Pancreas (tissue), 10 donors: ENCODE results near the gene CPED1. TPM values are rescaled to one million over a fixed set of nuclear protein-coding genes. Genes with fewer than 3 reads are reported as not detected.
"Not testable (repeated sequence)": the region's sequence is repeated elsewhere in the genome, so short reads cannot be mapped to it uniquely, and the experiment has no call there.

ENCODE experiments used
- ATAC-seq, 4 donors: fragments of 200-7000 bp; cut with Tn5 transposase; one replicate each; pipeline versions ENCODE4 v1.8.0 to v1.9.1; 2020; ENCODE audit warnings: mild to moderate bottlenecking in 4 of 4, moderate library complexity in 4 of 4
- DNase-seq, 6 donors: peaks; one replicate each; pipeline ENCODE4 v3.0.0-alpha.2; 2020
- FAIRE-seq: peaks from 2 replicates; lab custom pipeline; 2012; peaks lifted over from hg19 to GRCh38; lab: Jason Lieb, UNC
- H3K27ac ChIP-seq, 4 donors: fragments of 200-600 bp; sonication (generic); 1 replicate in 3 of 4; 2 replicates in 1 of 4; pipeline versions ENCODE4 v1.5.0 to v1.8.0; 2020
- H3K27me3 ChIP-seq, 4 donors: fragments of 200-600 bp; one replicate each; pipeline ENCODE4 v1.8.0; 2021
- H3K36me3 ChIP-seq, 3 donors: fragments of 200-600 bp; sonication (generic) in 1 of 3; one replicate each; pipeline versions ENCODE4 v1.5.0 to v1.8.0; 2020 to 2021
- H3K4me1 ChIP-seq, 3 donors: fragments of 200-600 bp; one replicate each; pipeline ENCODE4 v1.8.0; 2021
- H3K4me3 ChIP-seq, 4 donors: fragments of 200-600 bp; sonication (generic) in 2 of 4; one replicate each; pipeline versions ENCODE4 v1.5.0 to v1.8.0; 2020 to 2021
- H3K9me3 ChIP-seq, 4 donors: fragments of 200-600 bp; one replicate each; pipeline ENCODE4 v1.8.0; 2021
- CTCF ChIP-seq, 4 donors: fragments of 200-600 bp; sonication (generic) in 3 of 4; IDR thresholded peaks; one replicate each; pipeline versions ENCODE4 v1.5.0 to v1.8.0; 2021; ENCODE audit warnings: antibody characterized with exemption in 4 of 4
- WGBS, 2 donors: extraction: QIAGEN DNeasy Blood & Tissue Kit; methylation state at CpG; one replicate each; pipeline ENCODE4 v1.1.7; 2013; 5-methylcytosine and 5-hydroxymethylcytosine counted together
- intact Hi-C, 3 donors: fragments of 100-400 bp; cut with DNase I; formaldehyde crosslinking; loops; one replicate each; pipeline versions ENCODE4 v1.11.1 to v1.14.2; 2022
- polyA plus RNA-seq, 2 donors: library from polyadenylated mRNA; stranded (reverse); fragments of 200-250 nt; gene quantifications; one replicate each; pipeline ENCODE4 v1.2.3, GENCODE V29; 2013
- total RNA-seq, 6 donors: library from RNA; stranded (reverse); fragmentation: NEBNext Ultra II Directional in 4 of 6; extraction: Animal tissue kit (Norgen Biotek cat#: 25700) in 4 of 6; gene quantifications; one replicate each; pipeline versions ENCODE4 v1.2.1 to v1.2.4, GENCODE V29; 2021 to 2023
- donor health status: healthy with polysubstance abuse.
- donor health status: DM: no; HTN: no; CAD: no; lungs with moderate emphysema.
- donor health status: DM: no; HTN: no; CAD: no.
- donor health status: control.
- donor health status: control.
- donor health status: Bipolar disorder and iron deficiency.
- donor health status: DM: yes; HTN: yes; CAD: no.
- donor health status: DM: no; HTN: no; CAD: no.
- donor health status: DM: no; HTN: no; CAD: no.
- donor health status: DM: yes; HTN: yes; CAD: no.

CPED1 gene
- total and polyA plus RNA-seq, 8 donors: 0.57 to 6.1 (median 1.3) TPM

DNA sequence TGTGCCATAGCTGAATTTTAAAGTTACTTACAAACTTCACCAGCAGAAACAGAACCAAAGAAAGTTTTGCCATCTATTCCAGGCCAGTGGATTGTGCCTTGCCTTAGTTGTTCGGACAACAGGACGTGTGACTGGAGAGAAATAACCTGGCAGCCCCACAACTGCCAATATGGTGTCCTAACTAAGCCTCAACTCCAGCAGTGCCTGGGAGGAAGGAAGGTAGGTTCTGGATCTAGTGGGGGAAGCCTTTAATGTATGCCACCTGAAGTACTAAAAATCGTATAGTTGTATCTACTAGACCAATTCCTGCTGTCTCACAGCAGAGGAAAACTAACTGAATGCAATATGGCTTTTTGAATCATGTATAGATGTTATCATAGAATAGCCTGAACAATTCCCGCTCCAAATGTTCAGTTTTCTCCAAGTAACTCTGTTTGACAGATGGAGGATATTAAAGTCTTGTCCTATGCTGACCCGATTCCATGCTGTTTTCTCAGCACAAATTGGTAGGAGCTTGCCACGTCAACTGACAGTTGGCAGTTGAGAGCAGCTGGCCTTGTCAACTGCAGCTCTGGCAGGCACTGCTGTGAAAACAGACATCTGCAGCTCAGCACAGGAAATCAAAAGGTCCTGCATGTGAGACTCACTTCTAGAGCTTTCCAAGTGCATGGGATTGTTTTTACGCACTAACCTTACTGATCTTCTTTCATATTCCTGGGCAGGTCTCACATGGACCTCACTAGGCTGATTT is 255.8 kb downstream of the CPED1 start:
- ATAC-seq (peak; percentile 95 to 99 (median 96)), DNase-seq (peak; percentile 46 to 77 (median 68)), FAIRE-seq (no peak)
- no peaks in the 10 kb centered on the region for H3K9me3 ChIP-seq
- TF ChIP-seq CTCF (IDR thresholded peaks at IDR 0.05): no peak
- intact Hi-C loops: no loop called here
- 48% methylated on average over 7 of the region's 7 CpGs for WGBS, 2 donors
- no peaks in the 10 kb centered on the region for H3K36me3 ChIP-seq
- H3K27me3 ChIP-seq: no peaks in the 10 kb centered on the region
- H3K4me1 ChIP-seq: peaks cover 0 to 3% (median 0%) of the 10 kb centered on the region in 3 donors
- H3K27ac ChIP-seq: peak overlapping the region in 2 of 4 donors; percentile 39 to 59
- no peak overlapping the region for H3K4me3 ChIP-seq

GRCh38 chr7:121251367-121251766 is 262.9 kb downstream of the CPED1 start:
- not testable (repeated sequence) for FAIRE-seq

GRCh38 chr7:121252523-121253235 is 264.2 kb downstream of the CPED1 start:
- intact Hi-C loops, DNase-seq, H3K36me3 ChIP-seq, H3K4me3 ChIP-seq, H3K27me3 ChIP-seq, H3K4me1 ChIP-seq, ATAC-seq, FAIRE-seq, H3K9me3 ChIP-seq, H3K27ac ChIP-seq: not testable (repeated sequence)
- 83 to 84% methylated on average over 3 of the region's 5 CpGs for WGBS, 2 donors

More at GRCh38 chr7:121251367-121251766, 262.9 kb downstream of the CPED1 start:
- H3K4me3 ChIP-seq, H3K36me3 ChIP-seq, H3K9me3 ChIP-seq, H3K27me3 ChIP-seq, intact Hi-C loops, ATAC-seq, H3K4me1 ChIP-seq, H3K27ac ChIP-seq, DNase-seq: not testable (repeated sequence)
- WGBS, 2 donors: 68 to 73% methylated on average over 1 of the region's 1 CpG

DNA sequence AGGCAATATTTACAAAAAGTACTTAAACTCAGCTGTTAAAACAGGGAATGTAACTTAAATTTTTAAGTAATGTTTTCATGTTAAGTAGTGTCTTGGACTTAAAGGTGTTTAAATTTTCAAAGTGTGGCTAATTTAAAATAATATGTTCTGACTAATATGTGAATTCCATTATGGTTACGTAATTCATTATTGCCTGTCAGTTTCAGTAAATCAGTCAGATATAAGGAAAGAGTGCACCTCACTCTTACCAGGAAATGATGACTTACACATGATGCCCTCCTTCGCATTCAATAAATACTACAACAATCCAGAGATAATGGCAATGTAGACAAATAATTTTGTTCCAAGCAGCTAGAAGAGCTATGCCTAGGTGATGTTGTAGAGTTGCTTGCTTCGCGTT is 271.3 kb downstream of the CPED1 start:
- 73 to 87% methylated on average over 4 of the region's 4 CpGs for WGBS, 2 donors
- Histone ChIP-seq H3K4me1 (no peaks in the 10 kb centered on the region), H3K9me3 (no peaks in the 10 kb centered on the region), H3K27me3 (no peaks in the 10 kb centered on the region), H3K27ac (no peak overlapping the region), H3K4me3 (no peak overlapping the region), H3K36me3 (no peaks in the 10 kb centered on the region)
- ATAC-seq: no peak
- FAIRE-seq: no peak
- DNase-seq: no peak
- intact Hi-C loops: no loop called here
- no peak for TF ChIP-seq CTCF (IDR thresholded peaks at IDR 0.05)

GRCh38 chr7:121261207-121261884 is 272.8 kb downstream of the CPED1 start:
- no peak for FAIRE-seq
- Histone ChIP-seq H3K9me3 (no peaks in the 10 kb centered on the region), H3K27ac (no peak overlapping the region), H3K4me3 (no peak overlapping the region), H3K27me3 (no peaks in the 10 kb centered on the region), H3K36me3 (no peaks in the 10 kb centered on the region), H3K4me1 (no peaks in the 10 kb centered on the region)
- DNase-seq: no peak
- 54 to 90% methylated on average over 3 of the region's 3 CpGs for WGBS, 2 donors
- no peak for ATAC-seq
- no peak for TF ChIP-seq CTCF (IDR thresholded peaks at IDR 0.05)
- intact Hi-C loops: no loop called here
